Duodenal mucosa (tissue), 2 donors: ENCODE measurements around the gene DNAH17.

Experiments
- H3K27ac ChIP-seq: one replicate; pipeline ENCODE4 v1.7.0; 2013; ENCODE audit warnings: low read depth, low read length
- H3K27me3 ChIP-seq, 2 donors: one replicate each; pipeline ENCODE4 v1.7.0; 2013; ENCODE audit warnings: low read length in 2 of 2, control low read depth in 1 of 2; ENCODE audit not compliant: insufficient read depth in 2 of 2, control insufficient read depth in 1 of 2
- H3K36me3 ChIP-seq, 2 donors: one replicate each; pipeline ENCODE4 v1.7.0; 2013; ENCODE audit warnings: low read length in 2 of 2, control low read depth in 1 of 2; ENCODE audit not compliant: insufficient read depth in 2 of 2, control insufficient read depth in 1 of 2
- H3K4me1 ChIP-seq, 2 donors: one replicate each; pipeline ENCODE4 v1.7.0; 2013; ENCODE audit warnings: low read length in 2 of 2, control low read depth in 1 of 2; ENCODE audit not compliant: insufficient read depth in 2 of 2, control insufficient read depth in 1 of 2
- H3K4me3 ChIP-seq, 2 donors: one replicate each; pipeline ENCODE4 v1.7.0; 2013; ENCODE audit warnings: low read length in 2 of 2, low read depth in 1 of 2
- H3K9ac ChIP-seq, 2 donors: one replicate each; pipeline ENCODE4 v1.7.0; 2013; ENCODE audit warnings: low read length in 2 of 2, low read depth in 1 of 2
- H3K9me3 ChIP-seq, 2 donors: one replicate each; pipeline ENCODE4 v1.7.0; 2013; ENCODE audit warnings: low read length in 2 of 2, control low read depth in 1 of 2; ENCODE audit not compliant: control insufficient read depth in 1 of 2

Gene DNAH17

GRCh38 chr17:78589885-78590284 lies 12.7 kb upstream of the DNAH17 start:
- Histone ChIP-seq H3K27ac (no peak overlapping the region), H3K4me3 (no peak overlapping the region), H3K27me3 (no peaks in the 10 kb centered on the region), H3K4me1 (peaks cover 12 to 13% of the 10 kb centered on the region in 2 donors), H3K9ac (no peak overlapping the region), H3K9me3 (no peaks in the 10 kb centered on the region), H3K36me3 (no peaks in the 10 kb centered on the region)

GRCh38 chr17:78589031-78589675 lies 12.0 kb upstream of the DNAH17 start:
- Histone ChIP-seq H3K9me3 (no peaks in the 10 kb centered on the region), H3K9ac (no peak overlapping the region), H3K4me1 (peaks cover 12 to 13% of the 10 kb centered on the region in 2 donors), H3K27me3 (no peaks in the 10 kb centered on the region), H3K27ac (no peak overlapping the region), H3K36me3 (no peaks in the 10 kb centered on the region), H3K4me3 (no peak overlapping the region)

- H3K36me3 ChIP-seq = no peaks in the 10 kb centered on the region
- no peaks in the 10 kb centered on the region for H3K9me3 ChIP-seq
- no peak overlapping the region for H3K27ac ChIP-seq
- H3K4me3 ChIP-seq = no peak overlapping the region
- peaks cover 12 to 13% of the 10 kb centered on the region in 2 donors for H3K4me1 ChIP-seq
- H3K27me3 ChIP-seq = no peaks in the 10 kb centered on the region
- H3K9ac ChIP-seq = no peak overlapping the region
These were observed 11.2 kb upstream of the DNAH17 start for GRCh38 chr17:78588258-78589030.

GRCh38 chr17:78585006-78585630 lies 7.9 kb upstream of the DNAH17 start:
- peaks cover 9 to 14% of the 10 kb centered on the region in 2 donors for H3K4me1 ChIP-seq
- H3K4me3 ChIP-seq = no peak overlapping the region
- no peaks in the 10 kb centered on the region for H3K27me3 ChIP-seq
- H3K9ac ChIP-seq = no peak overlapping the region
- no peaks in the 10 kb centered on the region for H3K9me3 ChIP-seq
- H3K36me3 ChIP-seq = no peaks in the 10 kb centered on the region
- no peak overlapping the region for H3K27ac ChIP-seq

GRCh38 chr17:78583091-78583490 lies 5.9 kb upstream of the DNAH17 start:
- H3K27me3 ChIP-seq = no peaks in the 10 kb centered on the region
- H3K27ac ChIP-seq = no peak overlapping the region
- no peak overlapping the region for H3K4me3 ChIP-seq
- H3K36me3 ChIP-seq = no peaks in the 10 kb centered on the region
- H3K9ac ChIP-seq = no peak overlapping the region
- H3K9me3 ChIP-seq = no peaks in the 10 kb centered on the region
- H3K4me1 ChIP-seq = peaks cover 0 to 10% of the 10 kb centered on the region in 2 donors

- Histone ChIP-seq H3K4me1 (peaks cover 0 to 10% of the 10 kb centered on the region in 2 donors), H3K9me3 (no peaks in the 10 kb centered on the region), H3K4me3 (no peak overlapping the region), H3K9ac (no peak overlapping the region), H3K27ac (no peak overlapping the region), H3K36me3 (no peaks in the 10 kb centered on the region), H3K27me3 (no peaks in the 10 kb centered on the region)
These were observed 4.1 kb upstream of the DNAH17 start for GRCh38 chr17:78581304-78581703.

- Histone ChIP-seq H3K9ac (no peak overlapping the region), H3K4me3 (no peak overlapping the region), H3K9me3 (no peaks in the 10 kb centered on the region), H3K27me3 (no peaks in the 10 kb centered on the region), H3K36me3 (no peaks in the 10 kb centered on the region), H3K4me1 (peaks cover 0 to 10% of the 10 kb centered on the region in 2 donors), H3K27ac (no peak overlapping the region)
These were observed 3.1 kb upstream of the DNAH17 start for GRCh38 chr17:78580277-78580804.

GRCh38 chr17:78576389-78577112 lies 645 bp downstream of the DNAH17 start:
- Histone ChIP-seq H3K9ac (no peak overlapping the region), H3K27ac (no peak overlapping the region)

GRCh38 chr17:78575899-78576298 lies 1.3 kb downstream of the DNAH17 start:
- H3K27ac ChIP-seq = no peak overlapping the region
- no peaks in the 10 kb centered on the region for H3K9me3 ChIP-seq
- H3K27me3 ChIP-seq = no peaks in the 10 kb centered on the region

More at GRCh38 chr17:78576389-78577112, 645 bp downstream of the DNAH17 start:
- H3K9me3 ChIP-seq = no peaks in the 10 kb centered on the region
- H3K4me1 ChIP-seq = peaks cover 0 to 10% of the 10 kb centered on the region in 2 donors
- no peaks in the 10 kb centered on the region for H3K27me3 ChIP-seq
- H3K4me3 ChIP-seq = no peak overlapping the region
- no peaks in the 10 kb centered on the region for H3K36me3 ChIP-seq

More at GRCh38 chr17:78575899-78576298, 1.3 kb downstream of the DNAH17 start:
- no peak overlapping the region for H3K4me3 ChIP-seq
- H3K4me1 ChIP-seq = peaks cover 0 to 8% of the 10 kb centered on the region in 2 donors
- no peaks in the 10 kb centered on the region for H3K36me3 ChIP-seq
- H3K9ac ChIP-seq = no peak overlapping the region
